NCI-H2081 treated with DMSO at 0.1 percent for 48 hours (cell line): Measurements from ENCODE around the gene MRPS27.
"Not testable (repeated sequence)": the region's sequence is repeated elsewhere in the genome, so short reads cannot be mapped to it uniquely, and the experiment has no call there.

ENCODE experiments used
- DNase-seq: peaks from one replicate; lab custom pipeline; 2025; lab: John Stamatoyannopoulos, UW

MRPS27 gene

GRCh38 chr5:72325566-72326305, 5.7 kb upstream of the MRPS27 start:
- DNase-seq = no peak

- DNase-seq = no peak
These were observed 4.3 kb upstream of the MRPS27 start for GRCh38 chr5:72324189-72324825.

- DNase-seq = not testable (repeated sequence)
These were observed 535 bp downstream of the MRPS27 start for GRCh38 chr5:72319435-72319975.

GRCh38 chr5:72314571-72315172, 5.4 kb downstream of the MRPS27 start:
- DNase-seq = no peak

- no peak for DNase-seq
These were observed 6.9 kb downstream of the MRPS27 start for GRCh38 chr5:72313141-72313540.

- DNase-seq = no peak
These were observed 11.2 kb downstream of the MRPS27 start for GRCh38 chr5:72308853-72309191.

- peak; percentile 77 for DNase-seq
These were observed 11.8 kb downstream of the MRPS27 start for GRCh38 chr5:72307968-72308852.

GRCh38 chr5:72307573-72307967, 12.5 kb downstream of the MRPS27 start:
- no peak for DNase-seq

GRCh38 chr5:72305194-72306142, 14.6 kb downstream of the MRPS27 start:
- DNase-seq = no peak

- DNase-seq = no peak
These were observed 17.9 kb downstream of the MRPS27 start for GRCh38 chr5:72302171-72302570.

GRCh38 chr5:72301557-72301956, 18.5 kb downstream of the MRPS27 start:
- DNase-seq = no peak

GRCh38 chr5:72300590-72301339, 19.3 kb downstream of the MRPS27 start:
- DNase-seq = no peak

GRCh38 chr5:72298711-72299110, 21.3 kb downstream of the MRPS27 start:
- DNase-seq = no peak

- DNase-seq = not testable (repeated sequence)
These were observed 21.9 kb downstream of the MRPS27 start for GRCh38 chr5:72298136-72298535.

GRCh38 chr5:72296256-72296655, 23.8 kb downstream of the MRPS27 start:
- DNase-seq = no peak

GRCh38 chr5:72295539-72295938, 24.5 kb downstream of the MRPS27 start:
- DNase-seq = no peak

- DNase-seq = no peak
These were observed 25.6 kb downstream of the MRPS27 start for GRCh38 chr5:72294473-72294872.

GRCh38 chr5:72293495-72294055, 26.5 kb downstream of the MRPS27 start:
- DNase-seq = no peak

GRCh38 chr5:72292411-72292810, 27.6 kb downstream of the MRPS27 start:
- DNase-seq = no peak

- no peak for DNase-seq
These were observed 28.4 kb downstream of the MRPS27 start for GRCh38 chr5:72291601-72292000.
